ENCODE measurements around the gene HM13.

GRCh38 chr20:31594558-31595379, 80.5 kb downstream of the HM13 start:
- TF ChIP-seq, protein P1, sequence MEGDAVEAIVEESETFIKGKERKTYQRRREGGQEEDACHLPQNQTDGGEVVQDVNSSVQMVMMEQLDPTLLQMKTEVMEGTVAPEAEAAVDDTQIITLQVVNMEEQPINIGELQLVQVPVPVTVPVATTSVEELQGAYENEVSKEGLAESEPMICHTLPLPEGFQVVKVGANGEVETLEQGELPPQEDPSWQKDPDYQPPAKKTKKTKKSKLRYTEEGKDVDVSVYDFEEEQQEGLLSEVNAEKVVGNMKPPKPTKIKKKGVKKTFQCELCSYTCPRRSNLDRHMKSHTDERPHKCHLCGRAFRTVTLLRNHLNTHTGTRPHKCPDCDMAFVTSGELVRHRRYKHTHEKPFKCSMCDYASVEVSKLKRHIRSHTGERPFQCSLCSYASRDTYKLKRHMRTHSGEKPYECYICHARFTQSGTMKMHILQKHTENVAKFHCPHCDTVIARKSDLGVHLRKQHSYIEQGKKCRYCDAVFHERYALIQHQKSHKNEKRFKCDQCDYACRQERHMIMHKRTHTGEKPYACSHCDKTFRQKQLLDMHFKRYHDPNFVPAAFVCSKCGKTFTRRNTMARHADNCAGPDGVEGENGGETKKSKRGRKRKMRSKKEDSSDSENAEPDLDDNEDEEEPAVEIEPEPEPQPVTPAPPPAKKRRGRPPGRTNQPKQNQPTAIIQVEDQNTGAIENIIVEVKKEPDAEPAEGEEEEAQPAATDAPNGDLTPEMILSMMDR (IDR thresholded peaks at IDR 0.05; ENCODE audit: low read depth, low read length, missing input control): no peak
- no peak for TF ChIP-seq YY1 (IDR thresholded peaks at IDR 0.05)
- no peak for TF ChIP-seq MAX (IDR thresholded peaks at IDR 0.05)

All from liver (tissue), 2 donors.